Ovary (tissue), 9 donors: ENCODE measurements around the gene PCDHGA5. TPM values are rescaled to one million over a fixed set of nuclear protein-coding genes. Genes with fewer than 3 reads are reported as not detected.
"Not testable (repeated sequence)": the region's sequence is repeated elsewhere in the genome, so short reads cannot be mapped to it uniquely, and the experiment has no call there.

Experiments
- DNase-seq, 5 donors: peaks; one replicate each; pipeline ENCODE4 v3.0.0-alpha.2; 2019 to 2020
- H3K27ac ChIP-seq, 2 donors: fragments of 200-600 bp; one replicate each; pipeline versions ENCODE4 v1.5.1 to v1.8.0; 2019 to 2022
- H3K27me3 ChIP-seq: fragments of 200-600 bp; one replicate; pipeline ENCODE4 v1.8.0; 2022
- H3K36me3 ChIP-seq: fragments of 200-600 bp; sonication (generic); one replicate; pipeline ENCODE4 v1.5.1; 2019
- H3K4me1 ChIP-seq: one replicate; pipeline ENCODE4 v1.8.1; 2013; ENCODE audit warnings: mild to moderate bottlenecking, moderate library complexity; ENCODE audit not compliant: insufficient read depth
- H3K4me3 ChIP-seq: fragments of 200-600 bp; sonication (generic); one replicate; pipeline ENCODE4 v1.5.1; 2017
- H3K9me3 ChIP-seq, 2 donors: fragments of 200-600 bp in 1 of 2; sonication (generic) in 1 of 2; one replicate each; pipeline versions ENCODE4 v1.5.1 to v1.8.1; 2013 to 2019; ENCODE audit warnings: mild to moderate bottlenecking in 1 of 2, moderate library complexity in 1 of 2
- EP300 ChIP-seq: sonication (generic); formaldehyde crosslinking; IDR thresholded peaks from one replicate; pipeline ENCODE4 v1.6.1; 2017; ENCODE audit warnings: antibody characterized with exemption
- POLR2A ChIP-seq: fragments of 450-650 bp; IDR thresholded peaks from one replicate; pipeline ENCODE4 v1.6.1; 2017; ENCODE audit warnings: antibody characterized with exemption, mild to moderate bottlenecking, moderate library complexity
- WGBS, 3 donors: extraction: QIAGEN DNeasy Blood & Tissue Kit in 1 of 3; methylation state at CpG; one replicate each; pipeline versions ENCODE4 v1.1.5 to v1.1.7; 2013 to 2017; 5-methylcytosine and 5-hydroxymethylcytosine counted together
- intact Hi-C, 4 donors: fragments of 100-400 bp; cut with DNase I; formaldehyde crosslinking; loops; one replicate each; pipeline versions ENCODE4 v1.11.0 to v1.15.1; 2022 to 2023
- polyA plus RNA-seq, 2 donors: library from polyadenylated mRNA; stranded (reverse); fragments of 200-250 nt in 1 of 2; fragments of 350-450 nt in 1 of 2; fragmentation: Illumina TruSeq in 1 of 2; extraction: RNeasy Lipid Tissue Mini Kit (QIAGEN cat#74804) in 1 of 2; gene quantifications; one replicate each; pipeline ENCODE4 v1.2.3, GENCODE V29; 2013 to 2014
- total RNA-seq, 7 donors: library from RNA; depleted of rRNA in 2 of 7; stranded (reverse); fragments of >200 nt in 2 of 7; fragmentation: NEBNext Ultra II Directional in 3 of 7; extraction: Animal tissue kit (Norgen Biotek cat#: 25700) in 3 of 7; gene quantifications; one replicate each; pipeline versions ENCODE4 v1.1.0 to v1.2.4, GENCODE V29; 2016 to 2023
- TF ChIP-seq, protein P1 (sequence below), 3 donors: fragments of 450-650 bp in 2 of 3; fragments of 200-600 bp in 1 of 3; IDR thresholded peaks; one replicate each; pipeline versions ENCODE4 v1.5.1 to v1.8.0; 2016 to 2022; ENCODE audit warnings: antibody characterized with exemption in 3 of 3, mild to moderate bottlenecking in 1 of 3
- donor health status: DM: no; HTN: no; CAD: no; lungs with moderate emphysema.
- donor health status: DM: no; HTN: no; CAD: no.
- donor health status: Bipolar disorder and iron deficiency.
- donor health status: DM: yes; HTN: yes; CAD: no.
- donor health status: DM: no; HTN: no; CAD: no.
- donor health status: DM: yes; HTN: yes; CAD: no.

The PCDHGA5 gene
- total and polyA plus RNA-seq, 9 donors: 1.7 to 9.5 (median 4.5) TPM

DNA sequence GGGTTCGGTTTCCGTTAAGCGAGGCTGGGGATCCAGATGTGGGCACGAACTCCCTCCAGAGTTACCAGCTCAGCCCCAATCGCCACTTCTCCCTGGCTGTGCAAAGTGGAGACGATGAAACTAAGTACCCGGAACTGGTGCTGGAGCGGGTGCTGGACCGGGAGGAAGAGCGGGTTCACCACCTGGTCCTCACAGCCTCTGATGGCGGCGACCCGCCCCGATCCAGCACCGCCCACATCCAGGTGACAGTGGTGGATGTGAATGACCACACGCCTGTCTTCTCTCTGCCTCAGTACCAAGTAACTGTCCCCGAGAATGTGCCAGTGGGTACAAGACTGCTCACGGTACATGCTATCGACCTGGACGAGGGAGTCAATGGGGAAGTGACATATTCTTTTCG lies 19.4 kb downstream of the PCDHGA5 start:
- no peaks in the 10 kb centered on the region for H3K36me3 ChIP-seq
- DNase-seq: no peak
- TF ChIP-seq POLR2A (no peak), EP300 (no peak)
- TF ChIP-seq, protein P1, sequence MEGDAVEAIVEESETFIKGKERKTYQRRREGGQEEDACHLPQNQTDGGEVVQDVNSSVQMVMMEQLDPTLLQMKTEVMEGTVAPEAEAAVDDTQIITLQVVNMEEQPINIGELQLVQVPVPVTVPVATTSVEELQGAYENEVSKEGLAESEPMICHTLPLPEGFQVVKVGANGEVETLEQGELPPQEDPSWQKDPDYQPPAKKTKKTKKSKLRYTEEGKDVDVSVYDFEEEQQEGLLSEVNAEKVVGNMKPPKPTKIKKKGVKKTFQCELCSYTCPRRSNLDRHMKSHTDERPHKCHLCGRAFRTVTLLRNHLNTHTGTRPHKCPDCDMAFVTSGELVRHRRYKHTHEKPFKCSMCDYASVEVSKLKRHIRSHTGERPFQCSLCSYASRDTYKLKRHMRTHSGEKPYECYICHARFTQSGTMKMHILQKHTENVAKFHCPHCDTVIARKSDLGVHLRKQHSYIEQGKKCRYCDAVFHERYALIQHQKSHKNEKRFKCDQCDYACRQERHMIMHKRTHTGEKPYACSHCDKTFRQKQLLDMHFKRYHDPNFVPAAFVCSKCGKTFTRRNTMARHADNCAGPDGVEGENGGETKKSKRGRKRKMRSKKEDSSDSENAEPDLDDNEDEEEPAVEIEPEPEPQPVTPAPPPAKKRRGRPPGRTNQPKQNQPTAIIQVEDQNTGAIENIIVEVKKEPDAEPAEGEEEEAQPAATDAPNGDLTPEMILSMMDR (IDR thresholded peaks at IDR 0.05): no peak
- no peaks in the 10 kb centered on the region for H3K4me1 ChIP-seq
- intact Hi-C loops: no loop called here
- H3K27ac ChIP-seq: no peak overlapping the region
- no peak overlapping the region for H3K4me3 ChIP-seq
- H3K9me3 ChIP-seq: peaks cover 12 to 36% of the 10 kb centered on the region in 2 donors
- WGBS, 3 donors: 33 to 41% (median 35%) methylated on average over 21 of the region's 21 CpGs
- no peaks in the 10 kb centered on the region for H3K27me3 ChIP-seq

DNA sequence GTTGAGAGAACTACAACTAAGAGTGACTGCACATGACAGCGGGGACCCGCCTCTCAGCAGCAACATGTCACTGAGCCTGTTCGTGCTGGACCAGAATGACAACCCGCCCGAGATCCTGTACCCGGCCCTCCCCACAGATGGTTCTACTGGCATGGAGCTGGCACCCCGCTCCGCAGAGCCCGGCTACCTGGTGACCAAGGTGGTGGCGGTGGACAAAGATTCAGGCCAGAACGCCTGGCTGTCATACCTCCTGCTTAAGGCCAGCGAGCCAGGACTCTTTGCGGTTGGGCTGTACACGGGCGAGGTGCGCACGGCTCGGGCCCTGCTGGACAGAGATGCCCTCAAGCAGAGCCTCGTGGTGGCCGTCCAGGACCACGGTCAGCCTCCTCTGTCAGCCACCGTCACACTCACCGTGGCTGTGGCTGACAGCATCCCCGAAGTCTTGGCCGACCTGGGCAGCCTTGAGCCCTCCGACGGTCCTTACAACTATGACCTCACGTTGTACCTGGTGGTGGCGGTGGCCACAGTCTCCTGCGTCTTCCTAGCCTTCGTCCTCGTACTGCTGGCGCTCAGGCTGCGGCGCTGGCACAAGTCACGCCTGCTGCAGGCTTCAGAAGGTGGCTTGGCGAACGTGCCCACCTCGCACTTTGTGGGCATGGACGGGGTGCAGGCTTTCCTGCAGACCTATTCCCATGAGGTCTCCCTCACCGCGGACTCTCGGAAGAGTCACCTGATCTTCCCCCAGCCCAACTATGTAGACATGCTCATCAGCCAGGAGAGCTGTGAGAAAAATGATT lies 20.7 kb downstream of the PCDHGA5 start:
- WGBS, 3 donors: 38 to 57% (median 47%) methylated on average over 36 to 43 of the region's 43 CpGs
- no peaks in the 10 kb centered on the region for H3K27me3 ChIP-seq
- TF ChIP-seq, protein P1 (IDR thresholded peaks at IDR 0.05): no peak
- TF ChIP-seq EP300 (no peak), POLR2A (no peak)
- H3K4me3 ChIP-seq: no peak overlapping the region
- no peaks in the 10 kb centered on the region for H3K36me3 ChIP-seq
- no peak for DNase-seq
- H3K9me3 ChIP-seq: peaks cover 16 to 49% of the 10 kb centered on the region in 2 donors
- intact Hi-C loops: no loop called here
- no peak overlapping the region for H3K27ac ChIP-seq
- no peaks in the 10 kb centered on the region for H3K4me1 ChIP-seq

DNA sequence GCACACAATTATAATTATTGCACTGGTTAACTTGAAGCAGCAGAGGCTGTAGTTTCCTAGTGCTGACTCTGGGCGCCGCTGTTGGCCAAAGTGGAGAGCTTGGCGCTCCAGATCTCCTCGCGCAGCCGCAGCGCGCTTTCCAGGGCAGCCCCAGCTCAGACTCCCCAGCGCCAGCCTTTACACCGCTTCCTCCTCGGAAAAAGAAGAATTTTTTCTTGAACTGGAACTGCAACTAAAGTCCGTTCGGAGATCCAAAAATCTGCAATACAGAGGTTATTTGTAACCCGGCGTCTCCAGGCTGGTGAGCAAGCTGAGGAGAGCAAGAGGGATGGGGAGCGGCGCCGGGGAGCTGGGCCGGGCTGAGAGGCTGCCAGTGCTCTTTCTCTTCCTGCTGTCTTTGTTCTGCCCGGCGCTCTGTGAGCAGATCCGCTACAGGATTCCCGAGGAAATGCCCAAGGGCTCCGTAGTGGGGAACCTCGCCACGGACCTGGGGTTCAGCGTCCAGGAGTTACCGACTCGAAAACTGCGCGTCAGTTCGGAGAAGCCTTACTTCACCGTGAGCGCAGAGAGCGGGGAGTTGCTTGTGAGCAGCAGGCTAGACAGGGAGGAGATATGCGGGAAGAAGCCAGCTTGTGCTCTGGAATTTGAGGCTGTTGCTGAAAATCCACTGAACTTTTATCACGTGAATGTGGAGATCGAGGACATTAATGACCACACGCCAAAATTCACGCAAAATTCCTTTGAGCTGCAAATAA lies 23.8 kb downstream of the PCDHGA5 start, which contains the start of gene PCDHGB4:
Gene PCDHGB4 (plus strand): TSS at position 142 of the 755 bp plus-strand sequence. CDS start 187 bp downstream, at position 329.
- H3K27ac ChIP-seq, H3K36me3 ChIP-seq, intact Hi-C loops, DNase-seq, H3K4me1 ChIP-seq, H3K4me3 ChIP-seq, H3K27me3 ChIP-seq: not testable (repeated sequence)
- whole genome bisulfite sequencing, 3 donors: 11 to 16% (median 11%) methylated on average over 22 to 24 of the region's 40 CpGs
- peaks cover 19 to 61% of the 10 kb centered on the region in 2 donors for H3K9me3 ChIP-seq

DNA sequence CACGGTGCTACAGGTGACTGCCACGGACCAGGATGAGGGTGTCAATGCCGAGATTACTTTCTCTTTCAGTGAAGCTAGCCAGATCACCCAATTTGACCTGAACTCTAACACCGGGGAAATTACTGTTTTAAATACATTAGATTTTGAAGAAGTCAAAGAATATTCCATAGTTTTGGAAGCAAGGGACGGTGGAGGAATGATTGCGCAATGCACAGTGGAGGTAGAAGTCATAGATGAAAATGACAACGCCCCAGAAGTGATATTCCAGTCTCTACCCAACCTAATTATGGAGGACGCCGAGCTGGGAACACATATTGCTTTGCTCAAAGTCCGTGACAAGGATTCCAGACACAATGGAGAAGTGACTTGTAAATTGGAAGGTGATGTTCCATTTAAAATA lies 24.7 kb downstream of the PCDHGA5 start:
- intact Hi-C loops: loop anchor here in 1 of 4 donors (1.0 kb wide), 1 partner anchor 7 kb away; no protein-coding TSS in a partner anchor
- TF ChIP-seq, protein P1 (IDR thresholded peaks at IDR 0.05): no peak
- TF ChIP-seq EP300: no peak
- no peak for TF ChIP-seq POLR2A
- no peaks in the 10 kb centered on the region for H3K27me3 ChIP-seq
- no peaks in the 10 kb centered on the region for H3K36me3 ChIP-seq
- no peaks in the 10 kb centered on the region for H3K4me1 ChIP-seq
- no peak overlapping the region for H3K27ac ChIP-seq
- H3K9me3 ChIP-seq: peaks cover 19 to 57% of the 10 kb centered on the region in 2 donors
- WGBS, 3 donors: 45 to 55% (median 47%) methylated on average over 10 of the region's 10 CpGs
- H3K4me3 ChIP-seq: no peak overlapping the region
- no peak for DNase-seq
